OCI-LY7 (cell line): ENCODE data around the gene RNU7-1. TPM values are rescaled to one million over a fixed set of nuclear protein-coding genes. Genes with fewer than 3 reads are reported as not detected.

ENCODE experiments used
- BruUV-seq: library from RNA; stranded (reverse); fragments of 400-500 nt; replicated peaks from 2 replicates; lab custom pipeline; 2021; lab: Mats Ljungman, UMichigan
- CTCF ChIA-PET: fragments of 300-600 bp; sonication (Branson Sonifier 250); formaldehyde crosslinking; loops from one replicate; lab custom pipeline; 2022; ENCODE audit warnings: antibody characterized with exemption; ENCODE audit not compliant: unreplicated experiment; lab: Charles Lee
- POLR2A ChIA-PET: fragments of 300-600 bp; sonication (Branson Sonifier 250); formaldehyde crosslinking; loops from one replicate; lab custom pipeline; 2022; ENCODE audit warnings: antibody characterized with exemption; lab: Charles Lee
- DNase-seq: peaks from one replicate; pipeline ENCODE4 v3.0.0-alpha.2; 2015; ENCODE audit warnings: low spot score
- H2AFZ ChIP-seq: fragments of 200-600 bp; sonication (generic), shearing (Covaris generic); 2 replicates; pipeline ENCODE4 v1.6.1; 2014; ENCODE audit warnings: mild to moderate bottlenecking, antibody characterized with exemption, low read length, moderate library complexity
- H3K27ac ChIP-seq: fragments of 200-600 bp; sonication (generic); 2 replicates; pipeline ENCODE4 v1.5.1; 2014; ENCODE audit warnings: mixed run types, low read depth, mild to moderate bottlenecking, moderate library complexity, low read length, inconsistent platforms; ENCODE audit not compliant: poor library complexity, severe bottlenecking
- H3K36me3 ChIP-seq: fragments of 200-600 bp; sonication (generic); 2 replicates; pipeline ENCODE4 v1.6.1; 2014; ENCODE audit warnings: mild to moderate bottlenecking, antibody characterized with exemption, low read length, moderate library complexity, mixed read lengths; ENCODE audit not compliant: insufficient read depth
- H3K4me1 ChIP-seq: fragments of 200-600 bp; sonication (generic); 2 replicates; pipeline ENCODE4 v1.5.1; 2014; ENCODE audit warnings: mild to moderate bottlenecking, low read length; ENCODE audit not compliant: insufficient read depth, poor library complexity, severe bottlenecking
- H3K4me2 ChIP-seq: fragments of 200-600 bp; sonication (generic); 2 replicates; pipeline ENCODE4 v1.6.1; 2014; ENCODE audit warnings: mild to moderate bottlenecking, low read length
- H3K4me3 ChIP-seq: fragments of 200-600 bp; sonication (generic); 2 replicates; pipeline ENCODE4 v1.5.1; 2014; ENCODE audit warnings: mild to moderate bottlenecking, low read depth, low read length; ENCODE audit not compliant: poor library complexity, severe bottlenecking
- H3K79me2 ChIP-seq: fragments of 200-600 bp; sonication (generic); 2 replicates; pipeline ENCODE4 v1.6.1; 2016; ENCODE audit warnings: low read depth, mild to moderate bottlenecking, low read length, moderate library complexity, mixed read lengths; ENCODE audit not compliant: insufficient read depth
- H3K9me2 ChIP-seq: fragments of 200-600 bp; sonication (generic); 2 replicates; pipeline ENCODE4 v1.6.1; 2016; ENCODE audit warnings: mild to moderate bottlenecking, low read length, mixed read lengths; ENCODE audit not compliant: insufficient read depth
- H3K9me3 ChIP-seq: fragments of 200-600 bp; sonication (generic); 2 replicates; pipeline ENCODE4 v1.6.1; 2014; ENCODE audit warnings: mild to moderate bottlenecking, mixed run types, low read length, mixed read lengths
- H4K20me1 ChIP-seq: fragments of 200-600 bp; sonication (generic); 2 replicates; pipeline ENCODE4 v1.6.1; 2014; ENCODE audit warnings: mild to moderate bottlenecking, antibody characterized with exemption, low read length, moderate library complexity, mixed read lengths; ENCODE audit not compliant: insufficient read depth
- CTCF ChIP-seq: fragments of 200-600 bp; sonication (generic); conservative IDR thresholded peaks from 2 replicates; pipeline ENCODE4 v1.5.1; 2014; ENCODE audit warnings: mild to moderate bottlenecking, antibody characterized with exemption, low read length, moderate library complexity, mixed read lengths
- EZH2phosphoT487 ChIP-seq: fragments of 200-600 bp; sonication (generic); IDR thresholded peaks from 2 replicates; pipeline ENCODE4 v1.6.1; 2018; ENCODE audit warnings: low read depth, borderline replicate concordance, mild to moderate bottlenecking, mixed run types, antibody characterized with exemption, low read length, moderate library complexity, mixed read lengths
- intact Hi-C: fragments of 100-400 bp; cut with micrococcal nuclease; formaldehyde crosslinking; loops from one replicate; pipeline ENCODE4 v1.10.0; 2022; ENCODE audit not compliant: unreplicated experiment
- total RNA-seq, 2 experiments: library from RNA; depleted of rRNA in 1 of 2; stranded (reverse); fragments of >200 nt in 1 of 2; shearing (Covaris generic) in 1 of 2; gene quantifications; 2 replicates each; pipeline ENCODE4 v1.2.3, GENCODE V29; 2014 to 2022

The RNU7-1 gene
- total RNA-seq, 2 experiments from 2014 or later: not detected

- intact Hi-C loops: loop anchor here (2.0 kb wide), 1 partner anchor 43 kb away; the partner anchor contains the start of gene SPSB2
- Histone ChIP-seq H4K20me1 (no peaks in the 10 kb centered on the region), H3K27ac (no peak overlapping the region), H3K4me3 (peak overlapping the region; percentile 71), H3K9me2 (no peaks in the 10 kb centered on the region), H3K36me3 (peaks cover 5% of the 10 kb centered on the region; the same call in 1 of the 2 replicates), H3K4me2 (peak overlapping the region; percentile 73), H3K79me2 (no peaks in the 10 kb centered on the region), H2AFZ (no peak overlapping the region), H3K9me3 (no peaks in the 10 kb centered on the region), H3K4me1 (peaks cover 48% of the 10 kb centered on the region)
- no peak for DNase-seq
- CTCF ChIA-PET: no interaction called here
- BruUV-seq: no TSS peak
- no peak for TF ChIP-seq CTCF
- no peak for TF ChIP-seq EZH2phosphoT487
- POLR2A ChIA-PET: interaction anchor here (1.3 kb wide), 1 partner anchor 28 kb away, joined by 4 read pairs; the partner anchor contains the start of gene RNU7-1
Measured at GRCh38 chr12:6915789-6916285, 27.8 kb upstream of the RNU7-1 start.

- intact Hi-C loops: no loop called here
- Histone ChIP-seq H2AFZ (no peak overlapping the region), H3K27ac (no peak overlapping the region), H3K4me1 (peaks cover 56% of the 10 kb centered on the region), H3K4me3 (no peak overlapping the region), H3K4me2 (no peak overlapping the region), H3K9me2 (no peaks in the 10 kb centered on the region), H4K20me1 (no peaks in the 10 kb centered on the region), H3K9me3 (no peaks in the 10 kb centered on the region), H3K79me2 (no peaks in the 10 kb centered on the region), H3K36me3 (peaks cover 5% of the 10 kb centered on the region; the same call in 1 of the 2 replicates)
- TF ChIP-seq CTCF: no peak
- no TSS peak for BruUV-seq
- CTCF ChIA-PET: no interaction called here
- DNase-seq: no peak
- POLR2A ChIA-PET: no interaction called here
Measured at GRCh38 chr12:6916426-6917200, 27.0 kb upstream of the RNU7-1 start.
